Measurements from ENCODE around the gene TTLL1. TPM values are rescaled to one million over a fixed set of nuclear protein-coding genes. Genes with fewer than 3 reads are reported as not detected.
A peak's percentile ranks its signal among the peaks of the same experiment; 100 is the strongest.
"Not testable (repeated sequence)": the region's sequence is repeated elsewhere in the genome, so short reads cannot be mapped to it uniquely, and the experiment has no call there.

TTLL1 gene
- total RNA-seq, 1 experiment from 2014 or later = 9.6 TPM

- DNase-seq (ENCODE audit: low read depth) = no peak
Measured at GRCh38 chr22:43013355-43014315, 75.6 kb downstream of the TTLL1 start.

GRCh38 chr22:43012390-43012789 lies 76.8 kb downstream of the TTLL1 start:
- no peak for DNase-seq (ENCODE audit: low read depth)

- DNase-seq (ENCODE audit: low read depth) = no peak
Measured at GRCh38 chr22:43011079-43011478, 78.1 kb downstream of the TTLL1 start.

- DNase-seq (ENCODE audit: low read depth) = no peak
Measured at GRCh38 chr22:43009444-43009843, 79.7 kb downstream of the TTLL1 start.

GRCh38 chr22:43008921-43009320 lies 80.3 kb downstream of the TTLL1 start:
- no peak for DNase-seq (ENCODE audit: low read depth)

GRCh38 chr22:43008509-43008908 lies 80.7 kb downstream of the TTLL1 start:
- DNase-seq (ENCODE audit: low read depth) = no peak

- DNase-seq (ENCODE audit: low read depth) = peak; percentile 71
Measured at GRCh38 chr22:43007519-43008102, 81.6 kb downstream of the TTLL1 start.

GRCh38 chr22:43006753-43007152 lies 82.4 kb downstream of the TTLL1 start:
- no peak for DNase-seq (ENCODE audit: low read depth)

GRCh38 chr22:43006016-43006505 lies 83.1 kb downstream of the TTLL1 start:
- DNase-seq (ENCODE audit: low read depth) = no peak

GRCh38 chr22:43005106-43005505 lies 84.1 kb downstream of the TTLL1 start:
- DNase-seq (ENCODE audit: low read depth) = no peak

- peak; percentile 66 for DNase-seq (ENCODE audit: low read depth)
Measured at GRCh38 chr22:43004362-43005035, 84.7 kb downstream of the TTLL1 start.

- peak; percentile 57 for DNase-seq (ENCODE audit: low read depth)
Measured at GRCh38 chr22:43002202-43002586, 87.0 kb downstream of the TTLL1 start.

GRCh38 chr22:43001271-43002201 lies 87.7 kb downstream of the TTLL1 start:
- DNase-seq (ENCODE audit: low read depth) = no peak

GRCh38 chr22:43000441-43001175 lies 88.6 kb downstream of the TTLL1 start:
- no peak for DNase-seq (ENCODE audit: low read depth)

GRCh38 chr22:42997582-42998090 lies 91.6 kb downstream of the TTLL1 start:
- no peak for DNase-seq (ENCODE audit: low read depth)

GRCh38 chr22:42996646-42997365 lies 92.4 kb downstream of the TTLL1 start:
- DNase-seq (ENCODE audit: low read depth) = no peak

- not testable (repeated sequence) for DNase-seq (ENCODE audit: low read depth)
Measured at GRCh38 chr22:42995654-42996053, 93.5 kb downstream of the TTLL1 start.

GRCh38 chr22:42994917-42995562 lies 94.2 kb downstream of the TTLL1 start:
- DNase-seq (ENCODE audit: low read depth) = peak; percentile 85

- no peak for DNase-seq (ENCODE audit: low read depth)
Measured at GRCh38 chr22:42994276-42994916, 94.8 kb downstream of the TTLL1 start.
